A549 (cell line): ENCODE results near the gene PMAIP1.

ENCODE experiments used
- CTCF ChIP-seq: fragments of >200 bp; sonication (Bioruptor Twin); formaldehyde crosslinking; IDR thresholded peaks from 3 replicates; pipeline ENCODE4 v1.5.1; 2016
- KDM1A ChIP-seq: fragments of 200-600 bp; sonication (generic); IDR thresholded peaks from 2 replicates; pipeline ENCODE4 v1.6.1; 2016; ENCODE audit warnings: low read depth, mild to moderate bottlenecking
- MAFK ChIP-seq: fragments of 450-650 bp; IDR thresholded peaks from 2 replicates; pipeline ENCODE4 v1.6.1; 2014; ENCODE audit not compliant: partially characterized antibody
- REST ChIP-seq: fragments of 200-600 bp; sonication (generic); IDR thresholded peaks from 2 replicates; pipeline ENCODE4 v1.6.1; 2016; ENCODE audit warnings: antibody characterized with exemption, mild to moderate bottlenecking, moderate library complexity
- USF2 ChIP-seq: fragments of 450-650 bp; IDR thresholded peaks from 2 replicates; pipeline ENCODE4 v1.6.1; 2014; ENCODE audit warnings: antibody characterized with exemption
- ZFP36 ChIP-seq: fragments of 450-650 bp; IDR thresholded peaks from 2 replicates; pipeline ENCODE4 v1.6.1; 2014; ENCODE audit warnings: borderline replicate concordance; ENCODE audit not compliant: partially characterized antibody
- TF ChIP-seq, protein P1 (sequence below): IDR thresholded peaks from 2 replicates; pipeline ENCODE4 v1.6.1; 2012

GRCh38 chr18:59874166-59874565, 25.6 kb upstream of the PMAIP1 start:
- TF ChIP-seq KDM1A (no peak), MAFK (no peak), CTCF (no peak), USF2 (no peak), REST (no peak), ZFP36 (no peak)
- TF ChIP-seq, protein P1, sequence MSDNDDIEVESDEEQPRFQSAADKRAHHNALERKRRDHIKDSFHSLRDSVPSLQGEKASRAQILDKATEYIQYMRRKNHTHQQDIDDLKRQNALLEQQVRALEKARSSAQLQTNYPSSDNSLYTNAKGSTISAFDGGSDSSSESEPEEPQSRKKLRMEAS: peak; percentile 19; the same call in 1 of the 2 replicates
